ENCODE measurements around the gene P4HB.

Gene P4HB

GRCh38 chr17:81889602-81890001 lies 29.3 kb upstream of the P4HB start:
- TF ChIP-seq CTCF (IDR thresholded peaks at IDR 0.05): no peak

GRCh38 chr17:81888988-81889595 lies 28.8 kb upstream of the P4HB start:
- TF ChIP-seq CTCF (IDR thresholded peaks at IDR 0.05): no peak

GRCh38 chr17:81888105-81888987 lies 28.0 kb upstream of the P4HB start:
- TF ChIP-seq CTCF (IDR thresholded peaks at IDR 0.05): no peak

GRCh38 chr17:81885869-81886548 lies 25.7 kb upstream of the P4HB start:
- TF ChIP-seq CTCF (IDR thresholded peaks at IDR 0.05): no peak

GRCh38 chr17:81885454-81885853 lies 25.1 kb upstream of the P4HB start:
- no peak for TF ChIP-seq CTCF (IDR thresholded peaks at IDR 0.05)

- TF ChIP-seq CTCF (IDR thresholded peaks at IDR 0.05): no peak
Measured at GRCh38 chr17:81884968-81885367, 24.6 kb upstream of the P4HB start.

GRCh38 chr17:81884520-81884919 lies 24.2 kb upstream of the P4HB start:
- no peak for TF ChIP-seq CTCF (IDR thresholded peaks at IDR 0.05)

Data from LNCAP (cell line).